SK-N-SH (cell line): ENCODE data around the gene DDC. TPM values are rescaled to one million over a fixed set of nuclear protein-coding genes. Genes with fewer than 3 reads are reported as not detected.

Experiments
- CTCF ChIA-PET: fragments of 300-600, 350-600 bp; formaldehyde crosslinking; extraction: SDS; loops from one replicate; lab custom pipeline; 2021; lab: Yijun Ruan, JAX
- POLR2A ChIA-PET: fragments of 350-600 bp; sonication (Branson Sonifier 250); formaldehyde crosslinking; extraction: SDS; loops from one replicate; lab custom pipeline; 2020; ENCODE audit warnings: antibody characterized with exemption, inconsistent platforms; lab: Yijun Ruan, JAX
- DNase-seq: peaks from one replicate; pipeline ENCODE4 v3.0.0; 2012
- H2AFZ ChIP-seq: fragments of 200-600 bp; sonication (generic); 2 replicates; pipeline ENCODE4 v1.8.1; 2016; ENCODE audit warnings: antibody characterized with exemption, mild to moderate bottlenecking, low read depth
- H3F3A ChIP-seq: fragments of 200-600 bp; sonication (generic); replicated peaks from 2 replicates; pipeline ENCODE3; 2016; ENCODE audit warnings: antibody characterized with exemption, mild to moderate bottlenecking; ENCODE audit not compliant: insufficient read depth
- H3K27ac ChIP-seq, 2 experiments: fragments of 200-500 bp in 1 of 2; fragments of 200-600 bp in 1 of 2; sonication (Bioruptor generic) in 1 of 2; sonication (generic), shearing (Covaris generic) in 1 of 2; 2 replicates each; pipeline versions ENCODE4 v1.5.1 to v1.6.1; 2014 to 2016; ENCODE audit warnings: low read depth in 2 of 2, inconsistent platforms in 1 of 2, low read length in 1 of 2, mild to moderate bottlenecking in 1 of 2, mixed read lengths in 1 of 2
- H3K27me3 ChIP-seq: fragments of 200-600 bp; sonication (generic), shearing (Covaris generic); 2 replicates; pipeline ENCODE4 v1.6.1; 2016; ENCODE audit warnings: mixed run types; ENCODE audit not compliant: insufficient read depth
- H3K36me3 ChIP-seq, 2 experiments: fragments of 200-500 bp in 1 of 2; fragments of 200-600 bp in 1 of 2; sonication (Bioruptor generic) in 1 of 2; sonication (generic) in 1 of 2; replicated peaks in 1 of 2; 2 replicates each; pipeline versions ENCODE3 to v1.5.1; 2014 to 2016; ENCODE audit warnings: low read length in 1 of 2, mild to moderate bottlenecking in 1 of 2; ENCODE audit not compliant: insufficient read depth in 2 of 2, control insufficient read depth in 1 of 2
- H3K4me1 ChIP-seq, 2 experiments: fragments of 200-500 bp in 1 of 2; fragments of 200-600 bp in 1 of 2; sonication (Bioruptor generic) in 1 of 2; sonication (generic), shearing (Covaris generic) in 1 of 2; 2 replicates each; pipeline versions ENCODE4 v1.5.1 to v1.6.1; 2014 to 2016; ENCODE audit warnings: low read depth in 1 of 2, low read length in 1 of 2, mixed run types in 1 of 2; ENCODE audit not compliant: insufficient read depth in 2 of 2, control insufficient read depth in 1 of 2
- H3K4me2 ChIP-seq: fragments of 200-600 bp; sonication (generic), shearing (Covaris generic); 2 replicates; pipeline ENCODE4 v1.6.1; 2017; ENCODE audit warnings: mixed run types
- H3K4me3 ChIP-seq, 2 experiments: fragments of 200-500 bp in 1 of 2; fragments of 200-600 bp in 1 of 2; sonication (Bioruptor generic) in 1 of 2; sonication (generic), shearing (Covaris generic) in 1 of 2; 2 replicates each; pipeline versions ENCODE4 v1.5.1 to v1.8.1; 2014 to 2016; ENCODE audit warnings: low read depth in 2 of 2, inconsistent platforms in 1 of 2, low read length in 1 of 2, mild to moderate bottlenecking in 1 of 2, mixed read lengths in 1 of 2, moderate library complexity in 1 of 2
- H3K79me2 ChIP-seq: fragments of 200-600 bp; sonication (generic); 2 replicates; pipeline ENCODE4 v1.8.1; 2017; ENCODE audit warnings: mild to moderate bottlenecking; ENCODE audit not compliant: insufficient read depth
- H3K9ac ChIP-seq: fragments of 200-600 bp; sonication (generic); 2 replicates; pipeline ENCODE4 v1.6.1; 2017; ENCODE audit warnings: mixed run types
- H3K9me2 ChIP-seq: fragments of 200-600 bp; sonication (generic); 2 replicates; pipeline ENCODE4 v1.6.1; 2017; ENCODE audit warnings: mixed run types
- H3K9me3 ChIP-seq: fragments of 200-600 bp; sonication (generic); 2 replicates; pipeline ENCODE4 v1.6.1; 2017; ENCODE audit warnings: mixed run types, mild to moderate bottlenecking, moderate library complexity
- H4K20me1 ChIP-seq: fragments of 200-600 bp; sonication (generic); 2 replicates; pipeline ENCODE4 v1.6.1; 2017; ENCODE audit warnings: mild to moderate bottlenecking, mixed run types; ENCODE audit not compliant: insufficient read depth
- EP300 ChIP-seq, 2 experiments: IDR thresholded peaks; 2 replicates each; pipeline versions ENCODE4 v1.4.0 to v1.6.1; 2012; ENCODE audit warnings: borderline replicate concordance in 1 of 2, low read depth in 1 of 2, low read length in 1 of 2
- EZH2phosphoT487 ChIP-seq: fragments of 200-600 bp; sonication (generic); IDR thresholded peaks from 2 replicates; pipeline ENCODE4 v1.6.1; 2017; ENCODE audit warnings: low read depth, mixed run types, mild to moderate bottlenecking, antibody characterized with exemption, moderate library complexity, borderline replicate concordance
- IRF3 ChIP-seq: fragments of 150-350 bp; IDR thresholded peaks from 2 replicates; pipeline ENCODE4 v1.6.1; 2016; ENCODE audit warnings: mild to moderate bottlenecking, low read depth, low read length
- MXI1 ChIP-seq: IDR thresholded peaks from 2 replicates; pipeline ENCODE4 v1.6.1; 2012; ENCODE audit warnings: mild to moderate bottlenecking, low read depth, low read length, improper control_type of control experiment
- NRF1 ChIP-seq: IDR thresholded peaks from 2 replicates; pipeline ENCODE4 v1.6.1; 2012; ENCODE audit warnings: low read depth, mild to moderate bottlenecking, low read length
- RCOR1 ChIP-seq: fragments of 150-350 bp; IDR thresholded peaks from 2 replicates; pipeline ENCODE4 v1.6.1; 2017; ENCODE audit warnings: antibody characterized with exemption, low read length
- RFX5 ChIP-seq: IDR thresholded peaks from 2 replicates; pipeline ENCODE4 v1.6.1; 2012; ENCODE audit warnings: mild to moderate bottlenecking, improper control_type of control experiment, low read length
- RXRA ChIP-seq: IDR thresholded peaks from 2 replicates; pipeline ENCODE4 v1.4.0; 2012; ENCODE audit warnings: low read depth, mild to moderate bottlenecking, borderline replicate concordance
- SIN3A ChIP-seq: IDR thresholded peaks from 2 replicates; pipeline ENCODE4 v1.6.1; 2012; ENCODE audit warnings: low read depth, mild to moderate bottlenecking, low read length, moderate library complexity, borderline replicate concordance
- WGBS: methylation state at CpG from one replicate; pipeline ENCODE4 v1.1.6; 2017; ENCODE audit warnings: low lambda C conversion rate; 5-methylcytosine and 5-hydroxymethylcytosine counted together
- polyA plus RNA-seq, 3 experiments: library from polyadenylated mRNA; depleted of rRNA; stranded (reverse); fragments of >200 nt; gene quantifications; 2 replicates each; pipeline ENCODE4 v1.2.3, GENCODE V29; 2012
- TF ChIP-seq, protein P1 (sequence below): IDR thresholded peaks from 2 replicates; pipeline ENCODE4 v1.4.0; 2012; ENCODE audit warnings: low read depth, borderline replicate concordance
- TF ChIP-seq, protein P2 (sequence below): IDR thresholded peaks from 2 replicates; pipeline ENCODE4 v1.4.0; 2012; ENCODE audit warnings: low read depth, borderline replicate concordance

DDC gene
- polyA plus RNA-seq, 1 of the 3 experiments (the other 2 are of a cell fraction): 1.8 TPM

- Histone ChIP-seq H3K4me1 (peaks cover 0 to 9% of the 10 kb centered on the region in 2 experiments; a peak in 1 of 4 replicates), H3K36me3 (no peaks in the 10 kb centered on the region), H3K27ac (no peak overlapping the region), H2AFZ (no peak overlapping the region), H3K4me2 (no peak overlapping the region), H3K27me3 (no peaks in the 10 kb centered on the region), H3K4me3 (no peak overlapping the region), H3K9me2 (no peaks in the 10 kb centered on the region), H3K9me3 (no peaks in the 10 kb centered on the region), H4K20me1 (no peaks in the 10 kb centered on the region), H3K79me2 (no peaks in the 10 kb centered on the region), H3K9ac (no peak overlapping the region), H3F3A (no peaks in the 10 kb centered on the region)
- POLR2A ChIA-PET: no interaction called here
- TF ChIP-seq MXI1: no peak
- CTCF ChIA-PET: interaction anchor here (1.0 to 18.1 kb wide), 15 partner anchors 10 to 744 kb away, joined by 3 to 353 read pairs (median 10); no protein-coding TSS in a partner anchor
- WGBS: 34% methylated on average over 7 of the region's 7 CpGs
- DNase-seq: no peak
These were observed 148.6 kb downstream of the DDC start for GRCh38 chr7:50416527-50417182.

DNA sequence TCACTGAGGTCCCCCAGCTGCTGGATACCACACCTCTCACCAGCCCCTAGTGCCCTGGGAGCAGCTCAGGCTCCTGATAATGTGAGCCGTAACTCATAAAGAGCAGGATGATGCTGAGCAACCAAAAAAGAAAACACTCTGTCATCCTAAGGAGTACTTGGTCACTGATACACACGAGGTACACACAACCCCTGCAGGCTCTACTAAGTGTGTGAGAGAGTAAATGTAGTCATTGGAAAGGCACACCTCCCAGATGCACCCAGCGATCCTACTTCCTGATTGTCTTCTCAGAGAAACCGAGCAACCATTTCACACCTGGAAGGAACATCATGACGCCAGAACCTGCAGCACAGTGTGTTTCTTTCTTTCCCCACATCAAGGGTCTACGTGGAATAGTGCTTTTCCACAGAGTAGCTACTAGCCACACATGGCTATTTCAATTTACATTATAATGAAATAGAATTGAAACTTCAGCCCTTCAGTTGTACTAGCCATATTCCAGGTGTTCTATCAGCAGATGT lies 149.3 kb downstream of the DDC start:
- no peaks in the 10 kb centered on the region for H3K79me2 ChIP-seq
- POLR2A ChIA-PET: no interaction called here
- WGBS: 64% methylated on average over 6 of the region's 6 CpGs
- no peak for DNase-seq
- TF ChIP-seq EP300 (IDR thresholded peaks at IDR 0.05; ENCODE audit: borderline replicate concordance in 1 of 2, low read depth in 1 of 2, low read length in 1 of 2) (no peak), SIN3A (no peak)
- CTCF ChIA-PET: interaction anchor here (0.6 to 18.1 kb wide), 13 partner anchors 10 to 813 kb away, joined by 3 to 353 read pairs (median 6); no protein-coding TSS in a partner anchor
- no peaks in the 10 kb centered on the region for H3K36me3 ChIP-seq
- H2AFZ ChIP-seq: no peak overlapping the region
- peaks cover 0 to 9% of the 10 kb centered on the region in 2 experiments; a peak in 1 of 4 replicates for H3K4me1 ChIP-seq
- no peak overlapping the region for H3K9ac ChIP-seq
- no peaks in the 10 kb centered on the region for H3K9me2 ChIP-seq
- H3K27ac ChIP-seq: no peak overlapping the region
- no peaks in the 10 kb centered on the region for H3K9me3 ChIP-seq
- no peaks in the 10 kb centered on the region for H4K20me1 ChIP-seq
- H3F3A ChIP-seq: no peaks in the 10 kb centered on the region
- no peak overlapping the region for H3K4me2 ChIP-seq
- H3K4me3 ChIP-seq: no peak overlapping the region
- no peaks in the 10 kb centered on the region for H3K27me3 ChIP-seq

DNA sequence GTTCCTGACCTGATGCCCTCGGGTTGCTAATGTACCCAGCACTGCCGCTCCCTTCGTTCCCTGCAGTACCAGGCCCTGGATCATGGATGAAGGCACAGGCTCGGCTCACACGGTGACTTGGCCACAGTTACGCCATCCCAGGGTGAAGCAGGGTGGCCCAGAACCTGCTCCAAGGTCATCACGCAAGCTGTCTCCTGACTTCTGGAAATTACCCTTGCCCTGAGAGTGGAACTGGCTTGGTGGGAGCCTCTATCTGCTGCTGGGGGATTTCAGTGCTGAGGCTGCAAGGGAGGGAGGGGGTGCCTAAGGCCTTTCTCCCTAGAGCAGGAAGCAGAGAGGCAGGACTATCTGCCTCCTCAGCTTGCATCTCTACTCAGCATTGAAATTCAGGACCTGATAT lies 151.6 kb downstream of the DDC start:
- Histone ChIP-seq H3K36me3 (no peaks in the 10 kb centered on the region), H3K4me2 (no peak overlapping the region), H3K4me1 (peaks cover 0 to 5% of the 10 kb centered on the region in 2 experiments; a peak in 1 of 4 replicates), H2AFZ (no peak overlapping the region), H3K9ac (no peak overlapping the region), H3K9me2 (no peaks in the 10 kb centered on the region), H3K79me2 (no peaks in the 10 kb centered on the region), H3F3A (no peaks in the 10 kb centered on the region), H3K27ac (no peak overlapping the region), H3K27me3 (no peaks in the 10 kb centered on the region), H4K20me1 (no peaks in the 10 kb centered on the region), H3K4me3 (no peak overlapping the region), H3K9me3 (no peaks in the 10 kb centered on the region)
- DNase-seq: no peak
- WGBS: 69% methylated on average over 6 of the region's 7 CpGs
- TF ChIP-seq, protein P1, sequence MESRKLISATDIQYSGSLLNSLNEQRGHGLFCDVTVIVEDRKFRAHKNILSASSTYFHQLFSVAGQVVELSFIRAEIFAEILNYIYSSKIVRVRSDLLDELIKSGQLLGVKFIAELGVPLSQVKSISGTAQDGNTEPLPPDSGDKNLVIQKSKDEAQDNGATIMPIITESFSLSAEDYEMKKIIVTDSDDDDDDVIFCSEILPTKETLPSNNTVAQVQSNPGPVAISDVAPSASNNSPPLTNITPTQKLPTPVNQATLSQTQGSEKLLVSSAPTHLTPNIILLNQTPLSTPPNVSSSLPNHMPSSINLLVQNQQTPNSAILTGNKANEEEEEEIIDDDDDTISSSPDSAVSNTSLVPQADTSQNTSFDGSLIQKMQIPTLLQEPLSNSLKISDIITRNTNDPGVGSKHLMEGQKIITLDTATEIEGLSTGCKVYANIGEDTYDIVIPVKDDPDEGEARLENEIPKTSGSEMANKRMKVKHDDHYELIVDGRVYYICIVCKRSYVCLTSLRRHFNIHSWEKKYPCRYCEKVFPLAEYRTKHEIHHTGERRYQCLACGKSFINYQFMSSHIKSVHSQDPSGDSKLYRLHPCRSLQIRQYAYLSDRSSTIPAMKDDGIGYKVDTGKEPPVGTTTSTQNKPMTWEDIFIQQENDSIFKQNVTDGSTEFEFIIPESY: no peak
- no peak for TF ChIP-seq RXRA
- TF ChIP-seq RFX5: no peak
- no peak for TF ChIP-seq NRF1
- TF ChIP-seq SIN3A: no peak
- no peak for TF ChIP-seq EZH2phosphoT487
- TF ChIP-seq IRF3: no peak
- TF ChIP-seq, protein P2, sequence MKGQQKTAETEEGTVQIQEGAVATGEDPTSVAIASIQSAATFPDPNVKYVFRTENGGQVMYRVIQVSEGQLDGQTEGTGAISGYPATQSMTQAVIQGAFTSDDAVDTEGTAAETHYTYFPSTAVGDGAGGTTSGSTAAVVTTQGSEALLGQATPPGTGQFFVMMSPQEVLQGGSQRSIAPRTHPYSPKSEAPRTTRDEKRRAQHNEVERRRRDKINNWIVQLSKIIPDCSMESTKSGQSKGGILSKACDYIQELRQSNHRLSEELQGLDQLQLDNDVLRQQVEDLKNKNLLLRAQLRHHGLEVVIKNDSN: no peak
- TF ChIP-seq RCOR1: no peak
- POLR2A ChIA-PET: no interaction called here
- CTCF ChIA-PET: interaction anchor here (0.7 to 18.1 kb wide), 2 partner anchors 16 to 205 kb away, joined by 3 to 353 read pairs; no protein-coding TSS in a partner anchor
